HG02884 (cell line): ENCODE data around the gene CD4.
A peak's percentile ranks its signal among the peaks of the same experiment; 100 is the strongest.
"Not testable (repeated sequence)": the region's sequence is repeated elsewhere in the genome, so short reads cannot be mapped to it uniquely, and the experiment has no call there.

ENCODE experiments used
- ATAC-seq: cut with Tn5 transposase; IDR thresholded peaks from one replicate; pipeline ENCODE4 v1.9.1; 2021; ENCODE audit warnings: mild to moderate bottlenecking, moderate library complexity; ENCODE audit not compliant: unreplicated experiment

Gene CD4

DNA sequence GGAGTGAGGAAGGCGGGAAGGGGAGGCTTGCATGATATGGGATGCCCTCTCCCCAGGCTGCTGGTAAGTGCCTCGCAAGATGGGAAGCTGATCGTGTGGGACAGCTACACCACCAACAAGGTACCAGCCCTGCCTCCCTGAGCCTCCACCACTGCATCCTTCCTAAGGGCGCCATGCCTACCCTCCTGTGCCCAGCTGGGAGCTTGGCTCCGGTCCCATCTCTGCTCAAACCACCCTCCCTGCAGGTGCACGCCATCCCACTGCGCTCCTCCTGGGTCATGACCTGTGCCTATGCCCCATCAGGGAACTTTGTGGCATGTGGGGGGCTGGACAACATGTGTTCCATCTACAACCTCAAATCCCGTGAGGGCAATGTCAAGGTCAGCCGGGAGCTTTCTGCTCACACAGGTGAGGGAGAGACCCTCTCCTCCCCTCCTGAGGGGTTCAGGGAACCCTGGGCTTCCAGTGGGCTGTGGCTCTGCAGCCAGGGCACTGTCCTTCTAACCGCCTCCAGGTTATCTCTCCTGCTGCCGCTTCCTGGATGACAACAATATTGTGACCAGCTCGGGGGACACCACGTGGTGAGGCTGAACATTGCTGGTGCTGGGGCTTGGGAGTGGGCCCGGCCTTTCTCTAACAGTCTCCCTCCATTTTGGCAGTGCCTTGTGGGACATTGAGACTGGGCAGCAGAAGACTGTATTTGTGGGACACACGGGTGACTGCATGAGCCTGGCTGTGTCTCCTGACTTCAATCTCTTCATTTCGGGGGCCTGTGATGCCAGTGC lies 54.0 kb downstream of the CD4 start:
- no peak for ATAC-seq

DNA sequence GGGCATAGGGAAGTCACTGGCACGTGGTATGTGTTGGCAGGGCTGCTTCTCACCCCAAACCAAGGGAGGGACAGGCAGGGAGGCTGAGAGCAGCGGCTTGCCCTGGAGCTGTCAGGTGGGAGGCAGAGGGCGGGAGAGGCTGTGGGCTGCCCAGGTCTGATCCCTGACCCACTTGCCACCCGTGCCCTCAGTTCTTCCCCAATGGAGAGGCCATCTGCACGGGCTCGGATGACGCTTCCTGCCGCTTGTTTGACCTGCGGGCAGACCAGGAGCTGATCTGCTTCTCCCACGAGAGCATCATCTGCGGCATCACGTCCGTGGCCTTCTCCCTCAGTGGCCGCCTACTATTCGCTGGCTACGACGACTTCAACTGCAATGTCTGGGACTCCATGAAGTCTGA lies 56.1 kb downstream of the CD4 start:
- no peak for ATAC-seq

DNA sequence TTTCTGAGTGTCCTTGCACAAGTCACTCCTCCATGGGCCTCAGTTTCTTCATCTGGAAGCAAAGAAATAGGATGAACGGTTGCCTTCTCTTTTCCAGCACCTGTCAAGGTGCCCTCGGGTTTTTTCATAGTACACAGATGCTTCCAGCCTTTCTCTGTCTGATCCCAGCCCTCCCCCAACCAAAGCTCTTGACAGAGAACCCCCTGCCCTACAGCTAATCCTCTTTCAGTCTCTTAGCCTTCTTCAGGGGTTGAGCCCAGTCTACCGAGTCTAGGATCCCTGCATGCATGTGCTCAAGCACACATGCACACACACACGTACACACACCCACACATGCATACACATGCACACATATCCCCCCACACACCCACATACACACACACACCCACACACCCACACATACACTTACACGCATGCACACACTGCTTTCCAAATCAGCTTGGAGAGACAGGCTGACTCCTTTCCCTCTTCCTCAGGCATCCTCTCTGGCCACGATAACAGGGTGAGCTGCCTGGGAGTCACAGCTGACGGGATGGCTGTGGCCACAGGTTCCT lies 57.1 kb downstream of the CD4 start:
- ATAC-seq, result no peak

DNA sequence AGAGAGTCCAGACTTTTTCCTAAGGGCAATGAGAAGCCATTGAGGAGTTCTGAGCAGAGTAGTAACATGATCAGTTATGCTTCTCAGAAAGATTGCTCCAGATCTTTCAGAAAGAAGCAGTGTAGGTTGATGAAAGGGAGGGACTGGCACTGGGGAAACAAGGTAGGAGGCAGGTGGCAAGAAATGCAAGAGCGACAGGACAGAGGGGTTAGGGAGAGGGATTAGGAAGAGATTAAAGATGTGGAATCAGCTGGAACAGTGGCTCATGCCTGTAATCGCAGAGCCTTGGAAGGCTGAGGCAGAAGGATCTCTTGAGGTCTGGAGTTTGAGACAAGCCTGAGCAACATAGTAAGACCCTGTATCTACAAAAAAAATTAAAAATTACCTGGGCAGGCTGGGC lies 58.3 kb downstream of the CD4 start:
- no peak for ATAC-seq

DNA sequence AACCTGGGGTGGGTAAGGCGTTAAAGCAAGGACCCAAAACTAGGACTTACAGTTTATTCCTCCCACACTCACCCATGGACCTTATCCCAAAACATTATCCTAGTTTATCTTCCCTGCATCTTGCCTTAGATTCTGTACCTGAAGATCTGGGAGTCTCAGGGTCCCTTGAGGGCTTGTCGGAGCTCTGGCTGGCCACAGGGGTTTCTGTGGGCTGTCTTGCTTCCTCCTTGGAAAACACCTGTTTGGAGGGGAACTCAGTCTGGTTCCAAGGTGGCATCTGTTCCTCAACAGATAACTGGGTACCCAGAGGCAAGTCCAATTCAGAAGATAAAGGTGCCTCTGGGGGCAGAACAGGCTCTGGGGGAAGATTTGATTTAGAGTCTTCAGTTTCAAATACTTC lies 60.1 kb downstream of the CD4 start:
- ATAC-seq, result no peak

DNA sequence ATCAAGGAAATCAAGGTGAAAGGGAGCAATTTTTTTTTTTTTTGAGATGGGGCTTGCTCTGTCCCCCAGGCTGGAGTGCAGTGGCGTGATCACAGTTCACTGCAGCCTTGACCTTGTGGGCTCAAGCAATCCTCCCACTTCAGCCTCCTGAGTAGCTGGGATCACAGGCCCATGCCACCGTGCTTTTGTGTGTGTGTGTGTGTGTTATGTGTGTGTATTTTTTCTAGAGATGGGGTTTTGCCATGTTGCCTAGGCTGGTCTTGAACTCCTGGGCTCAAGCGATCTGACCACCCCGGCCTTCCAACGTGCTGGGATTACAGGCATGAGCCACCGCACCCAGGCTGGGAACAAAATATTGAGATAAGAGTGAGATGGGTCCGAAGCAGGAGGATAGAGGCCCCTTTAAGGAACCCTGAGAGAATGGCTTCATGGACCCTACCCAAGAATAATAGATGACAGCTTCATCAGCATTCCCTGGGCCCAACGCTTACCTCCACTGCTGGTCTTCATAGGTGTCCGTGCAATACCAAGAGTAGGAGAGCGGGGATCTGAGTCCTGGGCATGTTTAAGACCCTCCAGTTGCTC lies 60.7 kb downstream of the CD4 start:
- no peak for ATAC-seq

DNA sequence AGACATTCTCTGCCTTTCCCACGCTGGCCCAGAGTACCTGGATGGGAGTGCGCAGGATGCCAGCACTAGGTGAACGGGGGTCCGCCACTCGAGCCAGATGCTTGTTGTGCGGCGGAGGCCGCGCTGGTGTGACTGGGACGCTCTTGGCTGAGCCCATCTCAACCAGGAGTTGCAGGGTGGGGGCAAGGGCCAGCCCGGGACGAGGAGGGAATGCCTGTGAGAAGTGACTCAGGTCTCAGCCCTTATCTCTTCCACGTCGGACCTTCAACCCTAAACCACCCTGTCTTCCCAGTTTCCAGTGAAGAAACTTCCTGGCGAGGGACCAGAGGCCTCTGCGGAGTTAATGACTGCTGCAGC lies 61.4 kb downstream of the CD4 start:
- ATAC-seq, result no peak

DNA sequence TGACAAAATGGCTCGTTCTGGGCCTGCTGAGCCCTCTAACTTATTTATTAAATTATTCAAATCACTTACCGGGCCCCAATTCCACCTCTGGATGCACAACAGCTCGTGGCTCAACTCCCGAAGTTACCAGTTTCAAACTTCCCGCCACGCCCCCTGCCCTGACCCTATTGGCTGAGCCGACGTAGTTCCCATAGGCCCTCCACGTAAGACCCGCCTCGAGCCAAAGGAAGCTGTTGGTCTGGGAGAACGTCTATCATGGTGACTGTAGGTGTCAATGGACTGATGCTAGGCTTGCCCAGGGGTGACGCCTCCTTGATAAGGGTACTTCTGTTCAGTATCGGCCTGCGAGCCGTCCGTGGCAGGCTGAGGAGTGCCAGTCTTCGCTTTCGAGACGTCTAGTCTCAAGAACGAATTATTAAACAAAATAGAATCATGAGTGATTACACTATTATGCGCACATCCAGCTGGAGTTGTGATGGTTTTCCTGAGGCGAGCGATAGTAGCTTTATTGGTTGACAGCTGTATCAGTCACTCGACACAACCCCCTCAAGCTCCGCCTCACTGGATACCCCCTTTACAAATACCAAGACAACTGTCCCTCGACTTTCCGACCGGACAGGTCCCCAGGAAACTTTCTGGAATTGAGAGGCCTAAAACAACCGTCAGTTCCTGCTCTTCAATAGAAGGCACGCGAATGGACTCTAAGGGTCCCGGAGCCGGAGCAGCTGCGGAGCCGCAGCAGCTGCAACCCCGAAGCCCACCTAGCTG lies 62.0 kb downstream of the CD4 start, which contains the start of gene CDCA3:
Gene CDCA3 (minus strand): TSS at position 134 of the 768 bp plus-strand sequence. CDS start 334 bp downstream, outside the sequence.
- peak; percentile 47 for ATAC-seq

DNA sequence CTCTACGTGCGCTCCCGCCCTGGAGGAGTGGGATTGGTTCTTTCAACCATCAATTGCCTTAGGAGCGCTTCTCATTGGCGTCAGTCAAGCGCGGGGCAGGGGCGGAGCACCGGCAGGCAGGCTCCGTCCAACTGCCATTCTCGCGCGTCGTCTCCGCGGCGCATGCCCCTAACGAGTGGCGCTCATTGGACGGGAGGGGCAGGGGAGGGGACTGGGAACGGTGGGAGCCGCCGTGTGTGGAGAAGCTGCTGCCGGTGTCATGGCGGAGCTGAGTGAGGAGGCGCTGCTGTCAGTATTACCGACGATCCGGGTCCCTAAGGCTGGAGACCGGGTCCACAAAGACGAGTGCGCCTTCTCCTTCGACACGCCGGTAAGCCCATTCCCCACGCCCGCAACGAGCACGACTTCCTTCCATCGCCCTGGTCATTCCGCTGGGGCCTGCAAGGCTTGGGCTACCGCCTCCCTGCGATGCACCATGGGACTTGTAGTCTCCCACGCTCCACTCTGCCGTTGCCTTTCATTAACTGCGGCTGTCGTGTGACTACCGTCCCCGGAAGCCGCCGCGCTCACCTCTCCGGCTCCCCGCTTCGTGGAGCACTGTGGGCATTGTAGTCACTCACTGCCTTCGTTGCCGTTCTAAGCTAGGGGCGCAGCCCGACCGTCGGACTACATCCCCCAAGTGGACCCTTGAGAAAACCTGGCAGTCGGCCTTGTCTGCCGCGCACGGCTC lies 62.8 kb downstream of the CD4 start, which contains the start of gene USP5:
Gene USP5 (plus strand): TSS at position 230 of the 730 bp plus-strand sequence. CDS start 30 bp downstream, at position 260.
- ATAC-seq, result peak; percentile 68

DNA sequence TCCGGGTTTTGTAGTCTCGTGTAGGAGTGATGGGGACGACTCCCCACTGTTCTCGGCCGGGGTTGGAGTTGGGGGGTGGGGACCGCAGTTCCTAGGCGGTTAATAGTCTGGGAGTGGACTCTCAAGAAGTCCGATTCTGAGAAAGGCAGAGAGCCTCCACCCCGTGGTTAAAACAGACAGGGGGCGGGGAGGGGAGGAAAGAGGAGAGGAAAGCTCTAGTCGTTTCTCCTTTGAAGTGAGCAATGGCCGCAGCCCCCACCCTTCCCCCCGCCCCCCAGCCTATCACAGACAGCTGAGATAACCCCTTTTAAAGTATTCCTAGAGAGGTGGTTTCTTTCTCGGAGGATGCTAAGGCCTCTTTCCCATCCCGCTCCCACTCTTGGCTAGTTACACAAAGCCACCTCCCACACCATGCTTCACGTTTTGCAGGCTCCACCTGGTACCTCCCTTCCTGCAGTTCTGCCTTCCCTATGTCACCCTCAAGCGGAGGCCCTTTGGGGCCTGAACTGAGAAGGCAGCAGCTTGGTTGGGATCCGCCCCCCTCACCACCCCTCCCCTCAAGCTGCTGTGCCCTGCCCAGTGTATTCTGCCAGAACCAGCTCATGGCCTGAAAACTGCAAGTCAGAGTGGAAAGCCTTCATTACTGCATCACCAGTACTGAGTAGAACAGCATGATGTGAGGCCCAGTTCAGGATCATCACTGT lies 63.5 kb downstream of the CD4 start:
- ATAC-seq, result no peak

DNA sequence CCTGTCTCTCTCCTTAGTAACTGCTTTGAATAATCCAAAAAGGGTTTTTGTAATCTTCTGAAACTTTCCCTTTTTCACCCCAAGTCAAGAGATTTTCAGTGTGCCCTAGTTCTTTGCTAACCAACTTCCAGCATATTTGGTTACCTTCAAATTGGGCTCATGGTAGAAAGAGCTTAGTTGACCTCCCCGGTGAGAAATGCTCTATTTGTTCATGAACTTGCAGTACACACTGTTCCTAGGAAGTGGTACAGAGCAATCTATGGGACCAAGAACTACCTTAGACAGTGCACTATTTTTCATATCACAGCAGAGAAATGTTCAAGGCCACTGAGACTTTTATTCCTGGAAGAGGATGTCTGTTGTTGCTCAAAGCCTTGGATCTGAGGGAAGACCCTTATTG lies 64.3 kb downstream of the CD4 start:
- ATAC-seq, result no peak

DNA sequence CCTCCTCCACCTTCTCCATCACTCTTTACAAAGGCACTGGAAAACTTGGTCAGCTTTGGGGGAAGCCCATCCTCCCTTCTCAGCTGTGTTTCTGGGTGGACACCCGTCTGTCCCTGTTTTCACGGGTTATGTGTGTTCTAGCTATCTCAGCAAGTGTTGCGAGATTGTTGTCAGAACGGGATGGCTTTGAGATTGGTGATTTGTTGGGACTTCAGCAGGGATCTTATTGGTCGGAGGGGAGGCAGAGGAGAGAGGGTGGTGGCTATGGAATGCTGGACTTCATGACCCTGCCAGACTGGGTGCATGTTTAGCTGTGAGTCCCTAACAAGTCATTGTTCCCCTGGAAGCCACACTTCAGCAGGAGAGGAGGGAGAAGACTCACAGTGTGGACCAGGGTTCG lies 64.7 kb downstream of the CD4 start:
- no peak for ATAC-seq

DNA sequence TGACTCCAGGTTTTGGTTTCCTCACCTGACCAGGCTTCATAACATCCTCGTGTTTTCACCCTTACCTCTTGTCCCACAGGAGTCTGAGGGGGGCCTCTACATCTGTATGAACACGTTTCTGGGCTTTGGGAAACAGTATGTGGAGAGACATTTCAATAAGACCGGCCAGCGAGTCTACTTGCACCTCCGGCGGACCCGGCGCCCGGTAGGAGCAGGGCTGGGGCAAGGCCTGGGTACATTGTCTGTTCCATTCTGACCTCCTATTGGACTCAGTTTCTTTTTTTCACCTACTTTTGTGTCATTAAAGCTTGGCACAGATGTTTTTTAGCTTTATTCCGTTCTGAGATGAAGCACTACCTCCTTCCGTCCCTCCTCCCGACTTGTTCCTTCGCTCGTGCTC lies 66.0 kb downstream of the CD4 start:
- no peak for ATAC-seq

DNA sequence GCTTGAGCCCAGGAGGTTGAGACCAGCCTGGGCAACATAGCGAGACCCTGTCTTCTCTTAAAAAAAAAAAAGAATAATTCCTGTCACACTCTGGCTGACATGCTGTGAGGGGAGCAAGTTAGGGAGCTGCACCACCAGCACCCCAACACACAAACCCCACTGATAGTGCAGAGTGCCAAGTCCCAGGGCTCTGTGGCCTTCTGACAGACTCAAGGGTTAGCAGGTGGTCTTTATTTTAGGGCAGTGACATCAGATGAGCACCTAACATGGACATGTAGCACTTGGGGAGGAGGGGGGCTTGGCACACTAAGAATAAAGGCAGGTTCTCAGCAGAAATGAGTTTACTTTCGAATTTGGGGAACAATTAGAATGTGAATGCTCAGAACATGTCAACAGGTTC lies 69.5 kb downstream of the CD4 start:
- no peak for ATAC-seq

DNA sequence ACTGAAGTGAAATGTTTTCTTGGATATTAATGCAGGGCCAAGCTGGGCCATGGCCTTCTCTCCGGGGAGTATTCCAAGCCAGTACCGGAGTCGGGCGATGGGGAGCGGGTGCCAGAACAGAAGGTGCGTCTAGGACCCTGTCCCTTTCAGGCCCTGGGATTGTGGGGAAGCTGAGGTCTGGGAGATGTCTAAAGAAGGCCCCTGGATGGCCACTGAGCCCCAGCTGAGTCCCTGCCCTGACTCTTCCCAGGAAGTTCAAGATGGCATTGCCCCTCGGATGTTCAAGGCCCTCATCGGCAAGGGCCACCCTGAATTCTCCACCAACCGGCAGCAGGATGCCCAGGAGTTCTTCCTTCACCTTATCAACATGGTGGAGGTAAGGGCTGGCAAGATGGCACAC lies 70.8 kb downstream of the CD4 start:
- ATAC-seq, result no peak

DNA sequence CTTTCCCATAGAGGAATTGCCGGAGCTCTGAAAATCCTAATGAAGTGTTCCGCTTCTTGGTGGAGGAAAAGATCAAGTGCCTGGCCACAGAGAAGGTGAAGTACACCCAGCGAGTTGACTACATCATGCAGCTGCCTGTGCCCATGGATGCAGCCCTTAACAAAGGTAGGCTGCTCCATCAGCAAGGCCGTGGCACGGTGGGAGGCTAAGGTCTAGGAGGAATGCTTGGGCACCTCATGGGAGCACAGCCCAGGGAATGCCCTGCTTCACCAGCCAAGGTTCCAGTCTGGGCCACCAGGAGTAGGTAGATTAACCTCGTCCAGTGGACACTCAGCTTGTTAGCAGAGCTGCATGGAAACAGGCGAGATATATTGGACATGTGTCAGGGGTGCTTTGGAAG lies 71.6 kb downstream of the CD4 start:
- ATAC-seq, result no peak

DNA sequence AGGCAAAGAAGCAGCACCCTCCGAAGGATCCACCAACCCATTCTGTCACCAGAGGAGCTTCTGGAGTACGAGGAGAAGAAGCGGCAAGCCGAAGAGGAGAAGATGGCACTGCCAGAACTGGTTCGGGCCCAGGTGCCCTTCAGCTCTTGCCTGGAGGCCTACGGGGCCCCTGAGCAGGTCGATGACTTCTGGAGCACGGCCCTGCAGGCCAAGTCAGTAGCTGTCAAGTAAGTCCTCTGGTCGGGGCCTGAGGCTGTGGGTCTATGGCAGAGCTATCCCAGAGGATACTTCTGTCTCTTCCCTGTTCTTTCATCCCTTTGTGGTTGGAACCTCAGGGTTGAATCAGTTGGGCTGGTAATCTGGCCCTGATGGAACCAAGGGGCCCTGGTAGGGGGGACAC lies 72.1 kb downstream of the CD4 start:
- ATAC-seq, result no peak

DNA sequence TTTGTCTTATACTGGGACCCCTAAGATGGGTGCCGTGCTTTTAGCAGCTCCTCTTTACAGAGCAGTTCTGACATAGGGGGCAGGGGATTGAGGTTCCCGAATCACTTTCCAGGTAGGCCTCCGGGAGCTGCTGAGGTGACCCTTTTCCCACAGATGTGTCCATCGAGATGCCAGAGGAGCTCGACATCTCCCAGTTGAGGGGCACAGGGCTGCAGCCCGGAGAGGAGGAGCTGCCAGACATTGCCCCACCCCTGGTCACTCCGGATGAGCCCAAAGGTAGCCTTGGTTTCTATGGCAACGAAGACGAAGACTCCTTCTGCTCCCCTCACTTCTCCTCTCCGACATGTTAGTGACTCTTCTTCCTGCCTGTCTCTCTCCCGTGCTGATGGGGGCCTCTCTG lies 73.7 kb downstream of the CD4 start:
- no peak for ATAC-seq

DNA sequence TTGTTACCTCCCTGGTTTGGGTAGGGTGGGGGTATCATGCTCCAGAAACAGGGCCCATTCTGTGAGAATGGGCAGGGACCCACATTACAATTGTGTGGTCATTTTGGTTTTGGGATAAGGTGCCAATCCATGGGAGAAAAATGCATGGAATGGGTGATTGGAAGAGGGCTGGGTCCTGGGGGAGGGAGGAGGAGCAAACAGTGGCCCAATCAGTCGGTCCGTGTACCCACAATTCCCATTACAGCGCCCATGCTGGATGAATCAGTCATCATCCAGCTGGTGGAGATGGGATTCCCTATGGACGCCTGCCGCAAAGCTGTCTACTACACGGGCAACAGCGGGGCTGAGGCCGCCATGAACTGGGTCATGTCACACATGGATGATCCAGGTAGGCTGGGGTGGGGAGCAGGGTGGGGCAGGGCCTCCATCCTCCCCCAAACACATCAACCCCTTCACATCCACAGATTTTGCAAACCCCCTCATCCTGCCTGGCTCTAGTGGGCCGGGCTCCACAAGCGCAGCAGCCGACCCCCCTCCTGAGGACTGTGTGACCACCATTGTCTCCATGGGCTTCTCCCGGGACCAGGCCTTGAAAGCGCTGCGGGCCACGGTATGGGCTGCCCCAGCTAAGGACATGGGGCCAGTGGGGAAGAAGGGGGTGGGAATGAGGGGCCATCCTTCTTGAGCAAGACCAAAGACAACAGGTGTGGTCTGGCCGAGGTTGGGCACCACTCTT lies 74.4 kb downstream of the CD4 start:
- no peak for ATAC-seq

DNA sequence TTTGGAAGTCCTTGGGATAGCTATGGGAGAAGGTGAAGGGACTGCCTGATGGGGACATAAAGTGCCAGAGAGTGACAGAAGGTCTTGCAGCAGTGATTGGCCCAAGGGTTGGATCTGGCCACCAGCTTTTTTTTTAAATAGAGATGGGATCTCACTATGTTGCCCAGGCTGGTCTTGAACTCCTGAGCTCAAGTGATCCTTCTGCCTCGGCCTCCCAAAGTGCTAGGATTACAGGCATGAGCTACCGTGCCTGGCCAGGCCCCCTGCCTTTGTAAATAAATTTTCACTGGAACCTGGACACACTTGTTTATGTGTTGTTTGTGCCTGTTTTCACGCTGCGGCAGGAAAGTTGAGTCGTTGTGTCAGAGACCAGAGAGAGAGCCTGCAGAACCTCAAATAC lies 76.0 kb downstream of the CD4 start:
- ATAC-seq, result not testable (repeated sequence)
